Measurements from ENCODE around the gene MATN4. TPM values are rescaled to one million over a fixed set of nuclear protein-coding genes. Genes with fewer than 3 reads are reported as not detected.

Gene MATN4
- total RNA-seq, 1 donor from 2014 or later = 0.29 TPM

- Histone ChIP-seq H3K27ac (no peak overlapping the region), H3K4me3 (no peak overlapping the region), H3K36me3 (peaks cover 97% of the 10 kb centered on the region), H3K9me3 (no peaks in the 10 kb centered on the region), H3K4me1 (no peaks in the 10 kb centered on the region), H3K27me3 (no peaks in the 10 kb centered on the region)
- ATAC-seq = peak; percentile 72
- DNase-seq = peak; percentile 78
- intact Hi-C loops (cut with DNase I) = no loop called here
- no peak for TF ChIP-seq CTCF (IDR thresholded peaks at IDR 0.05)
Measured at GRCh38 chr20:45329497-45330319, 21.6 kb upstream of the MATN4 start.

- ATAC-seq (no peak), DNase-seq (no peak)
- Histone ChIP-seq H3K4me1 (no peaks in the 10 kb centered on the region), H3K27ac (no peak overlapping the region), H3K9me3 (no peaks in the 10 kb centered on the region), H3K36me3 (peaks cover 85% of the 10 kb centered on the region), H3K4me3 (no peak overlapping the region), H3K27me3 (no peaks in the 10 kb centered on the region)
- no peak for TF ChIP-seq CTCF (IDR thresholded peaks at IDR 0.05)
- intact Hi-C loops (cut with DNase I) = no loop called here
Measured at GRCh38 chr20:45328451-45328850, 20.4 kb upstream of the MATN4 start.

GRCh38 chr20:45325371-45325770 lies 17.3 kb upstream of the MATN4 start:
- no peak for ATAC-seq
- intact Hi-C loops (cut with DNase I) = no loop called here
- Histone ChIP-seq H3K4me3 (no peak overlapping the region), H3K27me3 (no peaks in the 10 kb centered on the region), H3K4me1 (no peaks in the 10 kb centered on the region), H3K36me3 (peaks cover 54% of the 10 kb centered on the region), H3K27ac (no peak overlapping the region), H3K9me3 (no peaks in the 10 kb centered on the region)
- no peak for TF ChIP-seq CTCF (IDR thresholded peaks at IDR 0.05)
- DNase-seq = no peak

- peaks cover 37% of the 10 kb centered on the region for H3K36me3 ChIP-seq
- DNase-seq (no peak), ATAC-seq (peak; percentile 7)
- H3K27me3 ChIP-seq = no peaks in the 10 kb centered on the region
- no peak for TF ChIP-seq CTCF (IDR thresholded peaks at IDR 0.05)
- H3K9me3 ChIP-seq = no peaks in the 10 kb centered on the region
- H3K4me3 ChIP-seq = no peak overlapping the region
- no peak overlapping the region for H3K27ac ChIP-seq
- intact Hi-C loops (cut with DNase I) = loop anchor here (5.0 kb wide), 1 partner anchor 114 kb away; no protein-coding TSS in a partner anchor
- H3K4me1 ChIP-seq = no peaks in the 10 kb centered on the region
Measured at GRCh38 chr20:45323731-45324130, 15.6 kb upstream of the MATN4 start.

- no peaks in the 10 kb centered on the region for H3K4me1 ChIP-seq
- H3K9me3 ChIP-seq = no peaks in the 10 kb centered on the region
- no peak overlapping the region for H3K27ac ChIP-seq
- intact Hi-C loops (cut with DNase I) = loop anchor here (5.0 kb wide), 1 partner anchor 114 kb away; no protein-coding TSS in a partner anchor
- TF ChIP-seq CTCF (IDR thresholded peaks at IDR 0.05) = peak; percentile 32
- ATAC-seq (peak; percentile 83), DNase-seq (peak; percentile 73)
- H3K36me3 ChIP-seq = peaks cover 30% of the 10 kb centered on the region
- no peak overlapping the region for H3K4me3 ChIP-seq
- H3K27me3 ChIP-seq = no peaks in the 10 kb centered on the region
Measured at GRCh38 chr20:45322952-45323383, 14.9 kb upstream of the MATN4 start.

All from upper lobe of right lung (tissue), 1 donor.